RWPE1 (cell line): Measurements from ENCODE around the gene RAB11FIP5.

ENCODE experiments used
- CTCF ChIA-PET: fragments of 350-600 bp; sonication (Branson Sonifier 250); formaldehyde crosslinking; extraction: SDS; loops from one replicate; lab custom pipeline; 2021; lab: Yijun Ruan, JAX
- POLR2A ChIA-PET: fragments of 400-600 bp; formaldehyde crosslinking; extraction: SDS; loops from one replicate; lab custom pipeline; 2020; ENCODE audit warnings: antibody characterized with exemption; ENCODE audit not compliant: low non-redundant PET; lab: Yijun Ruan, JAX
- DNase-seq: peaks from one replicate; pipeline ENCODE4 v3.0.0; 2012; ENCODE audit warnings: low spot score
- H3K27ac ChIP-seq: fragments of 450-650 bp; 2 replicates; pipeline ENCODE4 v1.5.1; 2017
- CTCF ChIP-seq: fragments of 450-650 bp; conservative IDR thresholded peaks from 2 replicates; pipeline ENCODE4 v1.5.1; 2017; ENCODE audit warnings: low read depth, mild to moderate bottlenecking

RAB11FIP5 gene

GRCh38 chr2:73076701-73077423 is 35.9 kb downstream of the RAB11FIP5 start:
- ChIA-PET POLR2A (no interaction called here), CTCF (interaction anchor here (1.1 to 1.3 kb wide), 2 partner anchors 80 to 100 kb away, joined by 3 to 4 read pairs; no protein-coding TSS in a partner anchor)
- DNase-seq = no peak
- TF ChIP-seq CTCF = no peak
- H3K27ac ChIP-seq = no peak overlapping the region

GRCh38 chr2:73075477-73076373 is 37.0 kb downstream of the RAB11FIP5 start:
- DNase-seq = no peak
- H3K27ac ChIP-seq = peak overlapping the region; percentile 34; the same call in 1 of the 2 replicates
- no peak for TF ChIP-seq CTCF
- ChIA-PET POLR2A (no interaction called here), CTCF (interaction anchor here (1.3 kb wide), 1 partner anchor 101 kb away, joined by 4 read pairs; no protein-coding TSS in a partner anchor)

- ChIA-PET POLR2A (no interaction called here), CTCF (interaction anchor here (0.6 to 1.2 kb wide), 2 partner anchors 11 to 81 kb away, joined by 3 to 4 read pairs; no protein-coding TSS in a partner anchor)
- TF ChIP-seq CTCF = no peak
- no peak for DNase-seq
- peak overlapping the region; percentile 34 for H3K27ac ChIP-seq
Observed at GRCh38 chr2:73074110-73075069, 38.4 kb downstream of the RAB11FIP5 start.

DNA sequence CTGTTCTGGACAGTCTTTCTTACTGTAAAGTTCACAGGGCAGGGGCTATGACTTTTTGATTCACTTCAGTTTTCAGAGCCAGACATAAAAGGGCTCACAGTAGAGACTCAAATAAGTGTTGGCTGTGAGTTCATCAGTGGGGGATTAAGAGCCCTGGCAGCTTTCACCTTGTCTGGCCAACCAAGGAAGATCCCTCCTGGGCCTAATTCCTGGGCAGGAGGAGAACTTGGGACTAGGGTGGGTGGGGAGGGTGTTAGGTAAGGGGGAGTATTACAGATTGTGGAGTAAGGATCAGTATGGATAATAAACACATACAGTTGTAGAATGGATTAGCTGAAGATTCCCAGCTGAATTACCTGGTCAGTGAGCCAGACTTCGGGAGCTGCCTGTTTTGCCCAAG is 40.3 kb downstream of the RAB11FIP5 start:
- POLR2A ChIA-PET = interaction anchor here (0.6 kb wide), 1 partner anchor 161 kb away, joined by 3 read pairs; the partner anchor contains the start of gene CCT7

DNA sequence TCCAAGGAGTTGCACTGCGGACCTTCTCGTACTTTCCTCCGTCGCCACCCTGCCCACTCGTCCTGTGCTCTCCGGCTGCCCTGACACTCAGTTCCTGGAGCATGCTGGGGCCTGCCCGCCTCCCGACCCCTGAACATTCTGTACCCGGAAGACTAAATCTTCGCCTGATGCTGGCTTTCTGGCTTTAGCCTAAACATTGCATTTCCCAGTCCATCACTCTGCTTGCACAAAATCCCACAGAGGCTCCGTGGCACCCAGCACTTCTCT is 40.7 kb downstream of the RAB11FIP5 start:
- H3K27ac ChIP-seq = peak overlapping the region; percentile 87
- ChIA-PET CTCF (interaction anchor here (1.2 kb wide), 1 partner anchor 140 kb away, joined by 3 read pairs; no protein-coding TSS in a partner anchor), POLR2A (interaction anchor here (0.6 kb wide), 1 partner anchor 162 kb away, joined by 3 read pairs; the partner anchor contains the start of gene CCT7)
- DNase-seq = peak; percentile 26
- no peak for TF ChIP-seq CTCF

More for the DNA sequence above, 40.3 kb downstream of the RAB11FIP5 start:
- no peak for DNase-seq
- CTCF ChIA-PET = interaction anchor here (1.2 kb wide), 1 partner anchor 140 kb away, joined by 3 read pairs; no protein-coding TSS in a partner anchor
- peak overlapping the region; percentile 87 for H3K27ac ChIP-seq
- TF ChIP-seq CTCF = no peak
